HS-5 (cell line): ENCODE measurements around the gene PLCB1.
"Not testable (repeated sequence)": the region's sequence is repeated elsewhere in the genome, so short reads cannot be mapped to it uniquely, and the experiment has no call there.

Experiments
- DNase-seq: peaks from one replicate; pipeline ENCODE4 v3.0.0-alpha.2; 2012; ENCODE audit warnings: low read depth

Gene PLCB1

DNA sequence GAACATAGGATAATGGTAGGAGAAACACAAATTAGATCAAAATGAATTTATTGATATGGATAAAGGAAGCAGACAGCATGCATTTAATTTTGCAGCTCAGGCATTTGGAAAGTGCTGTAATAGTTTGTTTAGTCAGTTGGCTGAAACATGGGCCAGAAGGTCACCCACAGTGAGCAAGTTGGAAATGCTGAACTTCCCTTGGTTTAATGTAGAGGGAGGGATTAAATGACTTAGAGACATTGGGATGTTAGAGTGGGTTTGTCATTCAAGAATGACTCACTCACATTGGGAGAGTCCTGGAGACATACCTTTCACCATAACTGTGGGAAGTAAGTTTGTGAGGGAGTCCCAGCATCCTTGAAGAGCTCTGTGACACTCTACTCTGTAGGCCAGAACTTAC is 705.3 kb downstream of the PLCB1 start:
- peak; percentile 82 for DNase-seq

DNA sequence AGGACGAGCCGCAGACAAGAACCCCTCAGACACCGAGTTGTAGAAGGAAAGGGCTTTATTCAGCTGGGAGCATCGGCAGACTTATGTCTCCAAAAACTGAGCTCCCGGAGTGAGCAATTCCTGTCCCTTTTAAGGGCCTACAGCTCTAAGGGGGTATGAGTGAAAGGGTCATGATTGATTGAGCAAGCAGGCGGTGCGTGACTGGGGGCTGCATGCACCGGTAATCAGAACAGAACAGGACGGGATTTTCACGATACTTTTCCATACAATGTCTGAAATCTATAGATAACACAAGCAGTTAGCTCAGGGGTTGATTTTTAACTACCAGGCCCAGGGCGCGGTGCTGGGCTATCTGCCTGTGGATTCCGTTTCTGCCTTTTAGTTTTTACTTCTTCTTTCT is 710.5 kb downstream of the PLCB1 start:
- no peak for DNase-seq

DNA sequence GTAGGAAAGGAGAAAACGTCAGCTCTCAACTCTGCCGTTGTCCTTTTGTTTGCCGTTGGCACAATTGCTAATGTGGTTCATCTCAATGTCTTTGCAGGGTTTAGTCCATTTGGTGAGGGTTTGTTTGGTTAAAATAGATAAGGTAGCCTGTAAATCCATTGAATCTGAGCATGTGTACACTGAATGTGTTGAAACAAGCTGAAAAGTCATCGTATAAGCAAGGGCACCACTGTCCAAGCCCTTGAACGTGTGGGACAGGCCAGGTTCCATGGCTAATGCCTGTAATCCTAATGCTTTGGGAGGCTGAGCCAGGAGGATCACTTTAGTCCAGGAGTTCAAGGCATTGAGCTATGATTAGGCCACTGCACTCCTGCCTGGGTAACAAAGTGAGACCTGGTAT is 712.1 kb downstream of the PLCB1 start:
- no peak for DNase-seq

DNA sequence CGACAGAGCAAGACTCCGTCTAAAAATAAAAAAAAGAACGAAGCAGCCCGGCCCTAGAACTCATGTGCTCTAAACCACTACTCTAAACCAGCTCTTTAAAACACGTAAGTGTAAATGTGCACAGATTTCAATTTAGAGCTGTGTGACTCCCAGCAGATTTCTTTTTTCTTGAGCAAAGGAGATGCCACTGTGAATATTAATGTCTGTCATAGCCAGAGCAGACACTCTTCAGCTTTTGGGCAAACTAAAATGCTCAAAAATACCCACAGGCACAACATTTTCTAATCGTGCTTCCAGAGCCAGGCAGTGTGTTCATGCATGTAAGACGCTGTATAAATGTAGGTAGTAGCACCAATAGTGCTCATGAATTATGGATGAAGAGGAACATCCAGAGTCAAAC is 717.9 kb downstream of the PLCB1 start:
- DNase-seq = no peak

GRCh38 chr20:8851446-8851845 is 719.4 kb downstream of the PLCB1 start:
- no peak for DNase-seq

DNA sequence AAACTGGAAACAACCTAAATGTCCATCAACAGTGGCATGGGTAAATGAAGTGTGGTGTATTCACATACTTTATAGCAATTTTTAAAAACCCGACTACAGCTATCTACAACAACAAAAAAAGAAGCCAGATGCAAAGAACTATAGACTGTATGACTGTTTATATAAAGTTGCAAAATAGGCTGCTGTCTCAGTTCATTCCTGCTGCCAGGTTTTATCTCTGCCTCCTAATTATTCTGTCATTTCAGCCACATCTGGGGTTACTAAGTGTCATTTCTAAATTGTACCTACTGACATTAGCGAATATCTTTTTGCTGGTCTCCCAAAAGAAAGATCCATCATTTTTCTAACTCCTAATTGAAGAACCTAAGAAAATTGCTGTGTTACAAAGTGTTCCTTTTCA is 719.9 kb downstream of the PLCB1 start:
- DNase-seq = not testable (repeated sequence)

- not testable (repeated sequence) for DNase-seq
Measured at GRCh38 chr20:8853211-8853610, 721.1 kb downstream of the PLCB1 start.

GRCh38 chr20:8853805-8854338 is 721.8 kb downstream of the PLCB1 start:
- peak; percentile 73 for DNase-seq

- no peak for DNase-seq
Measured at GRCh38 chr20:8854571-8854970, 722.5 kb downstream of the PLCB1 start.

DNA sequence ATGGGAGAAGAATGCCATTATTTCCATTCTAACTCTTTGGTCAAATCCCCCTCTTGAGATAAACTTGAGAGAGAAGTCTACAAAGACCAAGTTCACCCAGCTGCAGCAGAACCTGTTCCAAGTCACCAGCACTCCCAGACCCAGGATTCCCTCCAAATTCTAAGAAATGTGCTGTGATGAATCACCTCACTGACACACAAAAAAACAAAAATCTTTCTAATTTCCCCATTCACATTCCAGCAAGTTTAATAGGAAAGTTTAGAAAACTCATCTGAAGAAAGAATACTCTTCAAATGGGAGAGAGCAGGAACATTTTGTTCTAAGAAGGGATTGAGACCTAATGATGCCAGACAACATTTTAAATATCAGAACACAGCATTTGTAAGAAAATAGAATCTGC is 723.2 kb downstream of the PLCB1 start:
- DNase-seq = peak; percentile 72

DNA sequence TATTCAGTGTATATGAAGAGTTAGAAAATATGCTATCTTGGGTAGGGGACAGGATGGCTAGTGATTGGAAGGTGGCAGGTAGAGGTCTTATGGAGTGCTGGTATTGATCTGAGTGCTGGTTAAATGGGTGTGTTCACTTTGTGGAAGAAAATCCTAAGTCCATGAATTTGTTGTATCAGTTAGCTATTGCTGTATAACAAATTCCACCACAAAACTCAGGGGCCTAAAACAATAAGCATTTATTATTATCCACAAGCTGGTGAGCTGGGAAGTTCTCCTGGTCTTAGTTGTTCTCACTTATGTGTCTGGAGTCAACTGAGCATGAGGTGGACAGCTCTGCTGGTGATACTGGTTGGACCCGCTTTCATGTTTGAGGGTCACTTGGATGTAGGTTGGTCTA is 724.6 kb downstream of the PLCB1 start:
- no peak for DNase-seq

DNA sequence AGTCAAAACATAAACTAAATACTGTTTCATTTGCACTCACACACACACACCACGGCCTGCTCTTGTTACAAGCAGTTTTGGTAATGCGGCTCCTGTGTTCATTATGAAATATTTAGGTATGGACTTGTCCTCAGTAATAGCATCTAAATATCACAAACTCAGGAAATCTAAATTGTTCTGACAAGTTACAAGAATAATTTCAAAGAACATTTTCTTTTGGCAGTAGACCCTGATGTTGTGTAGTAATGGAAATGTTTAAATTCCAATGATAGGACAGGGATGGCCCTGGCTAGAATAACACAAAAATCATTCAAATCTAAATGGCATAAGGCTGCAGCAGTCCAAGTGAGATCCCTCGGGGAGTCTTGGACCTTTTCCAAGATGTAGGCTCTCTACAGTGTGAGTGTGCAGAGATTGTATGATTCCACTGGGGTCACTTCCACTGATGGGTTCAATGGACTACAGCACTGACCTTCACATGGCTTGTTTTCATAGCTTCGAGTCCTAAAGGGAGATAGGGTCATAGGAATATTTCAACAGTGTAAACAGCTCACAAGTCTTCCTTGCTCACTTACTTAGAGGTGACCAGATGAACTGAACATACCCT is 726.2 kb downstream of the PLCB1 start:
- no peak for DNase-seq

DNA sequence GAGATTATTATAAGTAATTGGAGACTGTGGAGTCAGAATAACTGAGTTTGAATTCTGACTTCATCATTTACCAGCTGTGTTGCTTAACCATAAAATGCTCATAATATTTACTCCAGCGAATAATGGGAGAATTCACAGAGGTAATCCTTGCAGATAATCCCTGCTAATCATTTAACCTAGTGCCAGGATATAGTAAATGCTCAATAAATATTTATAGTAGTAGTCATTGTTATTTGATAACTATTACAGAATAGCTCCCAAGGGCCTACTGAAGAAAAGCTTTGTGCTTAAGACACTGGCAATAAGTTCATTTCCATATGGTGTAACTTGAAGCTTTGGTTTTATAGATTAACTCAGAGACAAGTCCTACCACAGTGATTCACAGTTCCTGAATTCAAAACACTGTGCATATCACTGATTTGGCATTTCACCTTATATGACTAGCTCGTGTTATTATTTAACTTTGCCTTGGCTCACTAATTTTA is 728.0 kb downstream of the PLCB1 start:
- peak; percentile 91 for DNase-seq

DNA sequence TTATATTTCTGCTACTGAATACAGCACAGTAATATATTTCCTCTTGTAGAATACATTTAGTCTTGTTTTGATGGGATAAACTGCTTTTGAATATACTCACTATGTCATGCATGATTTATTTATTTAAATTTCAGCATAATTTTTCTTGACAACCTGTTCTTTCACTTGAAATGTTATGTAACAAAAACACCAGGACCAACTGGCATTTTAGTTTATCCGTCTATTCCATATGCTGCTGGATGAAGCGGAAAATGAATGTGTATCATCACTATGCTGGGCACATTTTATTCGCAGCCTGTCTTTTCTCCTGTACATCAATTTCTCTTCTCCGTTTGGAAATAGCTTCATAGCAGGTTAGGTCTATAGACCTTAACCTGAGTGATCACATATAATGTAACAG is 730.0 kb downstream of the PLCB1 start:
- no peak for DNase-seq

- DNase-seq = no peak
Measured at GRCh38 chr20:8865636-8866035, 733.6 kb downstream of the PLCB1 start.

- no peak for DNase-seq
Measured at GRCh38 chr20:8867038-8867740, 735.1 kb downstream of the PLCB1 start.

- no peak for DNase-seq
Measured at GRCh38 chr20:8870652-8871051, 738.6 kb downstream of the PLCB1 start.

- no peak for DNase-seq
Measured at GRCh38 chr20:8874437-8874836, 742.4 kb downstream of the PLCB1 start.

DNA sequence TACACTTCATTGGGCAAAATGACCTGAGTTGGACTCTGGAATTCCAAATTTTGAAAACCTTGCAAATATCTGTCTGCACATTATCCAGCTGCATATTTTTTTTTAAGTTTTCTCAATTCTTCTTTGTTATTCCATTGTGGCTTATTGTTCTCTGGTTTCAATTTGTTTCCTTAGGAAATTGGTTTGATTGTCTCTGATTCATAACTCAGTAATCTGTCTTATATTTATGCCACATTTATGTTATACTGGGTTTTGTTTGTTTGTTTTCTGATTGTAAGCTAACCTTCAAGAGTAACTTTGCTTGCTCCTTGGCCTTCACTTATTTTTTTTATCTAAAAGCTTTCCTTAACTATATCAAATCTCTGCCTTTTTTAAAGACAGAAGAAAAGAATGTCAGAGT is 743.5 kb downstream of the PLCB1 start:
- DNase-seq = no peak

GRCh38 chr20:8876366-8876765 is 744.3 kb downstream of the PLCB1 start:
- no peak for DNase-seq

DNA sequence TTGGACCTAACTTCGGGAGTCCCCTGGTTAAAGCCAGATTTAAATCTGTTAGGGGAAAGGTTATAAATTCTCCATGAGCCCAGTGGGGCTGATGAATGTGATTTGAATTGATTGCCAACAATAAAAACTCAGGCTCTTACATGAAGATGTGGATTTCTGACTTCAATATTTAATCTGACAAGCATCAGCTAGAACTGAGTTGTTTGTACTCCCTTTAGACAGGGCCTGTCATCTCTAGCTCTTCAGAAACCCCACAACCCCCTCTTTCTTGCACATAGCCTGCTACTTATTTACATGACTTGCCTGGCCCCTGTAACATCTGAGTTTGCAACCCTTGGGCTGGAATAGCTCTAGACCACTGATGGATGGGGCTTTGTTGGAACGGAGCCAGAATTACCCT is 745.2 kb downstream of the PLCB1 start:
- DNase-seq = no peak

DNA sequence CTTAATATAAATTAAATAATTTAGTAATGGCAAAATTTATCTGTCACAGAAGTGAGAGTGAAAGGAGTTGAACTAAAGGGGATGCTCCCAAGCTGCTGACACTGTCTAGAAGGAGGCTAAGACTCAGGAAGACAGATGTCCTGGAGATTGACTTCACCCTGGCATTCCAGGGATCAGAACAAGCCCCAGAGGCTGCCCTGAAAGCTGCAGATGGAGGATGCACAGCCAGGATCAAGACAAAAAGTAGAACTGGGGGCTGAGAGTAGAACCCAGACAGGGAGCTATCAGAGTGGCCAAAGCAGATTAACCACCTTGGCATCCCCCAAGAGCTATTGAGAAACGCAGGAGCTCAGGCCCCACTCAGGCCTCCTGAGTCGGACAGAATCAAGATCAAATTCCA is 747.6 kb downstream of the PLCB1 start:
- no peak for DNase-seq

DNA sequence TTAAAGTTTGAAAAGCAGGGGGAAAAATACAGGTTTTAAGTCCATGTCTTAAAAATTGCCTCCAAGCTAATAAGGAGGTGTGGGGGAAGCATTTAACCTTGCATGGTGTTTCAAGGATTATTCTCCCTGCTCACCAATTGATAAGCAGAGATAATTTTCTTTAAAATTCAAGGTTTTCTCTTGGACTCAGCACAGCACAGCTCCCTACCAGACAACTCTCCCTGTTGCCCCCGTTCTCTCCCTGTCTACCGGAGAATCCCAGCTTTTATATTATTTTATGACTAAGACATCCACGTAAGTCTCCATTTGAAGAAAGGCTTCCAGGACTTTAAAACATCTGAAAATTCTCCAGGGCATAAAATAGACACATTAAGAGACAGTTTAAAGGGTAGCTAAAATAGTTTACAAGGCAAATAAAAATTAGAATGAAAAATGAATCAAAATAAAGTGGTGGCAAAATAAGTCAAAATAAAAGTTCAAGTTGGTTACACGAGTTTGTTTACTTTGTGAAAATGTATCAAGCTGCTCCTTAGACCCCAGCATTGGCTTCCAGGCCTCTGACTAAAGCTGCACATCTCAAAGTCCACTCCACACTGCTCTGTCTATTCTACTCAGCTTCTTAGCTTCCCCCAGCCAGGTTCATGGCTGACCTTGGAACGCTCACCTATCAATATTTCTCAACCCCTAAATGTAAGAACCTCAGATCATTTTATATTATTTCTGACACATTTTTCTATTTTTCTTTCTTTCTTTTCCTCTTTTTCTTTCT is 748.2 kb downstream of the PLCB1 start:
- DNase-seq = no peak
